Stimulated activated naive CD8-positive, alpha-beta T cell treated with anti-CD3 and anti-CD28 coated beads, Interleukin-15, Interleukin-2, amounts not matched to agents 100 U/mL and 50 U/mL, for 24 hours (primary cell): Measurements from ENCODE around the gene CACNA1H.

Source experiments
- ATAC-seq: fragments of 150-1000 bp; cut with Tn5 transposase; one replicate; pipeline ENCODE4 v1.10.0; 2021
- DNase-seq: peaks from one replicate; pipeline ENCODE4 v3.0.0; 2021

Gene CACNA1H

GRCh38 chr16:1152651-1153259 is at the start of gene CACNA1H:
TSS of gene CACNA1H (plus strand) at chr16:1153106. CDS start at chr16:1153738, 632 bp downstream.
- DNase-seq (peak; percentile 60), ATAC-seq (peak; percentile 34)

DNA sequence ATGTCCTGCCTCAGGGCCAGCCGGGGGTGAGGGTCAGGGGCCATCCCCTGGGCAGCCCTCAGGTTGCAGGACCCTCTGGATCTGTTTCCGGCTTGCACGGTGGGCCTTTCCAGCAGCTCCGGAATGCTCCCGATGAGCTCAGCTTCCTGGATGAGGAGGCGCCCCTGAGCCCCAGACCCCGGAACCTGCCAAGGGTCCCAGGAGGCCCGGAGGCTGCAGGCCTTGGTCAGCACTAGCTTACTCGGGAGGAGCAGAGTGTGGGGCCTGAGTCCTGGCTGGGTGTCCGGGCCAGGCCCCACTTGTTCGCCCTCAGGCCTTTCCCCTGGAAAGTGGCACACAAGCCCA is 49.3 kb upstream of the CACNA1H start:
- ATAC-seq (no peak), DNase-seq (no peak)

GRCh38 chr16:1105888-1106620 is 46.9 kb upstream of the CACNA1H start:
- DNase-seq (peak; percentile 59), ATAC-seq (peak; percentile 53)

GRCh38 chr16:1106659-1107058 is 46.2 kb upstream of the CACNA1H start:
- no peak for ATAC-seq
- no peak for DNase-seq

DNA sequence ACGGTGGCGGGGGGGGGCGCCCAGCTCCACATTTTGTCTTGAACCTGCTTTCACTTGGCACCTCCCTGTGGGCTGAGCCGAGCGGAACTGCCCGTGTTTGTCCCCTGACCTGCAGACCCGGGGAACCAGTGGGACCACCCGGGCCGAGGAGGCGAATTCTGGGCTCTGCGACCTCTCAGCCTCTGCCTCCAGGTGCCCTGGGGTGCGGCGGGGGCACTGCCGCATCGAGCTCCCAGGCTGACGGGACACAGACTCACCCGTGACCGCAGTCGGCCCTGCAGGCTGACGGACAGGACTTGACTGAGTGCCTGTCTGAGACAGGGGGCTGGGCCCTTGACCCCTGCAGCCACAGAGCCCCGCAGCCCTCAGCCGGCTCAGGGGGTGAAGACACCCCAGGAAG is 45.8 kb upstream of the CACNA1H start:
- DNase-seq (no peak), ATAC-seq (no peak)

GRCh38 chr16:1107731-1108130 is 45.2 kb upstream of the CACNA1H start:
- DNase-seq (no peak), ATAC-seq (no peak)

- ATAC-seq = no peak
Measured at GRCh38 chr16:1108299-1109252, 44.3 kb upstream of the CACNA1H start.

DNA sequence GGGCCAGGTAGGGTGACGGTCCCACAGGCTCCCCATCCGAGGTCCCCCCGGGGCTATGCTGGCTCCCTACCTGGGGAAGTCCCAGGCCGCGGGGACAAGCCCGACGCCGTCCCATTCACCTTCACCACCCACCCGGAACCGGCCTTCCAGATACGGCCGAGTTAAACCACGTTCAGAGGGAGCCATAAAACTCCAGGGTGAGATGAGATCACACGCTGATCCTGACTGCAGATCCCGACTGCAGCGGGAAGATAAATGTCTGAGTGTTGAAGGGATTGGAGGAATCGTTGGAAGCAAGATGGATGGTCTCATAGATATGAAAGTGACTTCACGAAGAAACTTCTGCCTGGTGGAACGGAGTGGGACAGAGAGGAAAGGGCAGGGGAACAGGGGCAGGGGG is 43.3 kb upstream of the CACNA1H start:
- ATAC-seq (no peak), DNase-seq (no peak)

More at GRCh38 chr16:1108299-1109252, 44.3 kb upstream of the CACNA1H start:
- DNase-seq = no peak

- DNase-seq (no peak), ATAC-seq (no peak)
Measured at GRCh38 chr16:1112506-1113184, 40.3 kb upstream of the CACNA1H start.

- ATAC-seq (no peak), DNase-seq (no peak)
Measured at GRCh38 chr16:1113489-1113888, 39.4 kb upstream of the CACNA1H start.

DNA sequence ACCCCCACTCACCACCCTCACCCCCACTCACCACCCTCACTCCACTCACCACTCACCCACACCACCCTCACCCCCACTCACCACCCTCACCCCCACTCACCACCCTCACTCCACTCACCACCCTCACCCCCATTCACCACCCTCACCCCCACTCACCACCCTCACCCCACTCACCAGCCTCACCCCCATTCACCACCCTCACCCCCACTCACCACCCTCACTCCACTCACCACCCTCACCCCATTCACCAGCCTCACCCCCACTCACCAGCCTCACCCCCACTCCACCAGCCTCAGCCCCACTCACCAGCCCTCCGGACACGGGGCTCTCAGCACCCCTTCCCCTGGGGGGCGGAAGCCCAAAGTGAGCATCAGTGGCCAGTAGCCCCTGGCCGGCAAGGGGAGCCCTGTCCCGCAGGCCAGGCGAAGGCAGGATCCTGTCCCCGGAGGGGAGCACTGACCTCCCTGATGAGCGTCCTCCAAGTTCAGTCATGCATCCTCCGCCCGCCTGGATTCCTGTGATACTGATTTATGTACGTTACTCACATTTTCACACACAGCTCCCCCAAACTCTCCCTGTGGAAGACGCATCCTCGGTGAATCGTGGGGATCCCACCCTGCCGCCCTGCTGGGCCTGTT is 38.9 kb upstream of the CACNA1H start:
- no peak for DNase-seq
- ATAC-seq = no peak

DNA sequence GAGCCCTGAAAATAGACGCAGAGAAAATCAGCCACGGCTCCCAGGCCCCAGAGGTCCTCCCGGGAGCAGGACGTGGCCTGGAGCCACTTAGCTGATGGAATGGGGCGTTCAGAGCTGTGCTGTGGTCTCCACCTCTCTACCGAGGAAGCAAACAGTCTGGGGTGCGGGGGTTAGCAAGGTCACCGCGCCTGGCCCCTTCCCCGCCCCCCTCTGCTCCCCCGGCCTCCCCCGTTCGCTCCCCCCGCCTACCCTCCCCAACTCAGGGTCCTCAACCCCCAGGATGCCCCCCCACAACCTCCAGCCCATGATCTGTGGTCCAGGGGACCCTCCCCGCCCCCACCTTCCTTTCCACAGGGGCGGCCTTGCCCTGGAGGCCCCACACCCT is 36.2 kb upstream of the CACNA1H start:
- ATAC-seq (no peak), DNase-seq (no peak)

DNA sequence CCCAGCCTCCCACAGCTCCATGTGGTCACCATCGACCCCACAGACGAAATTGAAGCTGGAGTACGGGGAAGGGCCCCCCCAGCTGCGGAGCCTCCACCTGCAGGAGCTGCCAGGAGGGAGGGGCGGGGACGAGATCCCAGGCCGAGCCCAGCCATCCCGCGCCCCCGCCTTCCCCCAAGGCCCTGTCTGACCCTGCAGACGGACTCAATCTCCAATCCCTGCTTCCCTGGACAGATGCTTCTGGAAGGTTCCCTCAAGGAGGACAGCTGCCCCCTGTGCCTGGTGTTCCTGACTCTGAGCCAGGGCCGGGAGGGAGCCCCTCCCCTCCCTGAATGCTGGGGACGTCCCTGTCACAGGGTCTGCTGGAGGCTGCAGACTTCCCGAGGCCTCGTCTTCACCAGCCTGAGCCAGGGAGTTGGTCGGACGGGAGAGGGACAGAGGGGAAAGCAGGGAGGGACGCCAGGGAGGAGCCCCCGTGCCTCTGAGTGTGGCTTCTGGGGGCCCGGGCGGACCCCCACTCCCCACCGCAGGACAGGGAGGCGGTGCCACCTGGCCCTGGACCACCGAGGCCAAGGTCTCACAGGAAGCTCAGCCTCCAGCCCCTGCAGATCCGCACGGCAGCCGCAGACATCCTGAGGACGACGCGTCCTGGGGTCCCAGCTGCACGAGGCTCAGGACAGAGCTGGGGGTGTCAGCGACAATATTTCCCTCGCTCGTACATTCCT is 35.6 kb upstream of the CACNA1H start:
- DNase-seq = no peak
- ATAC-seq = no peak

- DNase-seq = no peak
- no peak for ATAC-seq
Measured at GRCh38 chr16:1117926-1118325, 35.0 kb upstream of the CACNA1H start.

DNA sequence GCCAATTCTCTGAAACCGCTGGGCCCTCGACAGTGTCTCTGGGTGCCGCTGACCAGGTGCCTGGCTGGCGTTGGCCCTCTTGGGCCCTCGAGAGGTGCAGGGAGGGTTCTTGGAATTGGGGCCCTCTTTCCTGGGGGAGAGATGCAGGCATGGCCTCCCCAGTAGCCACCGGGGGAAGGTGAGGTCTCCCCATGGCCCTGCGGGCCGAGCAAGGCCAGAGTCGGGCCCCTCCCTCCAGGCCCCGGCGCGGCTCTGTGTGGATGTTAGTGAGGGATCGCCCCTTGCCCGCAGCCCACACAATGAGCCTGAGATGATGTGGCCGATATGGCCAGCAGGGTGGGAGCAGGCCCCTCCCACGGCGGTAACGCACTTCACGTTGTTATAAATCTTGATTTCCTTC is 33.8 kb upstream of the CACNA1H start:
- DNase-seq (no peak), ATAC-seq (no peak)

- no peak for ATAC-seq
- no peak for DNase-seq
Measured at GRCh38 chr16:1119766-1120576, 32.9 kb upstream of the CACNA1H start.

DNA sequence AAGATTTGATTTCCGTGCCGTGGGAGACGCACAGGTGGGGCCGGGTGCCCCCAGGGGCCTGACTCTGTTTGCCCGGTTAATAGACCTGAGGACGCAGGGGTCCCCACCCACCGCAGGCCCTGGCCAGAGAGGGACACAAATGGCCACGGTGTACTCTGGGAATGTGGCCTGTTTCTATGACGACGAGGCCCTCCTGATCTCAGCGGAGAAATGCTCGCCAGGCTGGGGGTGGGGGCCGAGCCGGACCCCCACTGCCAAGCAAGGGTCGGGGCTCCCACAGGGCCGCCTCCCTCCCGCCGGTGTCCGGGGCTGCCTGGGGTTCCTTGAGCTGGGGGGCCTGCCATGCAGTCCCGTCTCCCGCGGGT is 32.3 kb upstream of the CACNA1H start:
- ATAC-seq (no peak), DNase-seq (no peak)

GRCh38 chr16:1121009-1121408 is 31.9 kb upstream of the CACNA1H start:
- DNase-seq (no peak), ATAC-seq (no peak)

DNA sequence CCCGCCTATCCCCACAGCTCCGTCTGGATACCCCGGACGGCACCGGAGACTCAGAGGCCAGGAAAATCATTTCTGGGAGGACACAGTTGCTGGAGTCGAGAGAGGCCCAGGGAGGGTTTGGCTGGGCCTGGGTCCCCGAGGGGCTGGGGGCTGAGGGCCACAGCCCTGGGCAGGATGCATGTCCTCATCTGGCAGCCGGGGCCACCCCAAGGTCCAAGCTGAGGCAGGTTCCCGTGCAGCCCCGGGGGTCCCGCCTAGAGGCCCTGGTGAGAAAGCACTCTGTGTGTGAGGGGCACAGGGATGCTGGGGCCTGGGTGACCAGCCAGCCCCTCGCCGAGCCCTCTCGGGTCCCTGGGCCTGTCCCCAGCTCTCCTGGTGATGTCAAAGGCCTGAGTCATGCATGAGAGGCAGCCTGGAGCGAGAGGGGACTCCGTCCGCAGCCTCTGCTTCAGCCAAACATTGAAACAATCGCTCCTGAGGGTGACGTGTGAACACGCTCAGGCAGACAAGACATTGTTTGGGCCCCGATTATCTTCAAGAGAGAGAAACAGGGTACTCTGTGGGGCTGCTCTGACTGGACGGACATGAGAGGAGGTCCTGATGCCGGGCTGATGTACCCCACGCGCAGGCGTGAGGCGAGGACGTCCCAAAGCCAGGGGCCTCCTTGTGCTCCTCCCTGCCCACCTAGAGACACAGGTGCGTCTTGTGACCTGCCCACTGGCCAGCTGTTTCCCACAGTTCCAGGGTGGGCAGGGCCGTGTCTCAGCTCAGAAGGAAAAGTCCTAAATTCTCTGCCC is 31.1 kb upstream of the CACNA1H start:
- ATAC-seq = no peak
- DNase-seq = no peak

GRCh38 chr16:1122398-1122765 is 30.5 kb upstream of the CACNA1H start:
- DNase-seq (no peak), ATAC-seq (no peak)
